Upper lobe of left lung (tissue), 6 donors: ENCODE results near the gene PCBP3. TPM values are rescaled to one million over a fixed set of nuclear protein-coding genes. Genes with fewer than 3 reads are reported as not detected.

Experiments used
- ATAC-seq, 2 donors: fragments of 200-7000 bp; cut with Tn5 transposase; one replicate each; pipeline ENCODE4 v1.9.1; 2022; ENCODE audit warnings: mild to moderate bottlenecking in 2 of 2, moderate library complexity in 2 of 2; ENCODE audit not compliant: low FRiP score in 2 of 2
- DNase-seq, 2 donors: peaks; one replicate each; pipeline ENCODE4 v3.0.0-alpha.2; 2019 to 2020
- H3K27ac ChIP-seq, 4 donors: fragments of 200-600 bp; sonication (generic); one replicate each; pipeline ENCODE4 v1.5.1; 2016 to 2019
- H3K27me3 ChIP-seq, 4 donors: fragments of 200-600 bp; sonication (generic); one replicate each; pipeline ENCODE4 v1.5.1; 2017 to 2019
- H3K36me3 ChIP-seq, 4 donors: fragments of 200-600 bp; sonication (generic); one replicate each; pipeline ENCODE4 v1.5.1; 2016 to 2019
- H3K4me1 ChIP-seq, 4 donors: fragments of 200-600 bp; sonication (generic); one replicate each; pipeline ENCODE4 v1.5.1; 2018 to 2019
- H3K4me3 ChIP-seq, 4 donors: fragments of 200-600 bp; sonication (generic); one replicate each; pipeline ENCODE4 v1.5.1; 2017 to 2019; ENCODE audit warnings: mild to moderate bottlenecking in 2 of 4, moderate library complexity in 1 of 4
- H3K9me3 ChIP-seq, 4 donors: fragments of 200-600 bp; sonication (generic); one replicate each; pipeline ENCODE4 v1.5.1; 2018 to 2019
- EP300 ChIP-seq, 4 donors: sonication (generic); formaldehyde crosslinking; IDR thresholded peaks; one replicate each; pipeline ENCODE4 v1.5.1; 2017; ENCODE audit warnings: antibody characterized with exemption in 4 of 4, control low read depth in 2 of 4
- POLR2A ChIP-seq, 4 donors: fragments of 450-650 bp; IDR thresholded peaks; one replicate each; pipeline ENCODE4 v1.5.1; 2016 to 2017; ENCODE audit warnings: antibody characterized with exemption in 4 of 4, mild to moderate bottlenecking in 2 of 4
- POLR2AphosphoS5 ChIP-seq, 2 donors: sonication (generic); formaldehyde crosslinking; IDR thresholded peaks; one replicate each; pipeline ENCODE4 v1.5.1; 2017; ENCODE audit warnings: antibody characterized with exemption in 2 of 2
- WGBS, 2 donors: methylation state at CpG; one replicate each; pipeline ENCODE4 v1.1.5; 2017 to 2018; 5-methylcytosine and 5-hydroxymethylcytosine counted together
- total RNA-seq, 6 donors: library from RNA; depleted of rRNA in 4 of 6; stranded (reverse); fragments of >200 nt in 4 of 6; gene quantifications; one replicate each; pipeline versions ENCODE4 v1.1.0 to v1.2.1, GENCODE V29; 2016 to 2021
- TF ChIP-seq, protein P1 (sequence below), 6 experiments: fragments of 450-650 bp in 4 of 6; fragments of 200-600 bp in 2 of 6; sonication (generic) in 2 of 6; IDR thresholded peaks; one replicate each; pipeline ENCODE4 v1.5.1; 2016 to 2019; ENCODE audit warnings: antibody characterized with exemption in 6 of 6
- donor health status: DM: no; HTN: no; CAD: no; lungs with moderate emphysema.
- donor health status: DM: no; HTN: yes; CAD: no; lungs with severe emphysema.

The PCBP3 gene
- total RNA-seq, 6 donors from 2014 or later: 0.78 to 10.5 (median 3.3) TPM

- DNase-seq (no peak), ATAC-seq (no peak)
- Histone ChIP-seq H3K4me1 (no peaks in the 10 kb centered on the region), H3K27ac (no peak overlapping the region), H3K36me3 (no peaks in the 10 kb centered on the region), H3K9me3 (no peaks in the 10 kb centered on the region), H3K27me3 (no peaks in the 10 kb centered on the region), H3K4me3 (no peak overlapping the region)
- 72 to 87% methylated on average over 7 of the region's 7 CpGs for WGBS, 2 donors
- no peak for TF ChIP-seq POLR2A (IDR thresholded peaks at IDR 0.05)
- TF ChIP-seq POLR2AphosphoS5 (IDR thresholded peaks at IDR 0.05): no peak
- no peak for TF ChIP-seq EP300 (IDR thresholded peaks at IDR 0.05)
- TF ChIP-seq, protein P1, sequence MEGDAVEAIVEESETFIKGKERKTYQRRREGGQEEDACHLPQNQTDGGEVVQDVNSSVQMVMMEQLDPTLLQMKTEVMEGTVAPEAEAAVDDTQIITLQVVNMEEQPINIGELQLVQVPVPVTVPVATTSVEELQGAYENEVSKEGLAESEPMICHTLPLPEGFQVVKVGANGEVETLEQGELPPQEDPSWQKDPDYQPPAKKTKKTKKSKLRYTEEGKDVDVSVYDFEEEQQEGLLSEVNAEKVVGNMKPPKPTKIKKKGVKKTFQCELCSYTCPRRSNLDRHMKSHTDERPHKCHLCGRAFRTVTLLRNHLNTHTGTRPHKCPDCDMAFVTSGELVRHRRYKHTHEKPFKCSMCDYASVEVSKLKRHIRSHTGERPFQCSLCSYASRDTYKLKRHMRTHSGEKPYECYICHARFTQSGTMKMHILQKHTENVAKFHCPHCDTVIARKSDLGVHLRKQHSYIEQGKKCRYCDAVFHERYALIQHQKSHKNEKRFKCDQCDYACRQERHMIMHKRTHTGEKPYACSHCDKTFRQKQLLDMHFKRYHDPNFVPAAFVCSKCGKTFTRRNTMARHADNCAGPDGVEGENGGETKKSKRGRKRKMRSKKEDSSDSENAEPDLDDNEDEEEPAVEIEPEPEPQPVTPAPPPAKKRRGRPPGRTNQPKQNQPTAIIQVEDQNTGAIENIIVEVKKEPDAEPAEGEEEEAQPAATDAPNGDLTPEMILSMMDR (IDR thresholded peaks at IDR 0.05): no peak
These were observed 98.7 kb downstream of the PCBP3 start for GRCh38 chr21:45742247-45742646.

- 84 to 87% methylated on average over 6 to 7 of the region's 7 CpGs for WGBS, 2 donors
These were observed 101.7 kb downstream of the PCBP3 start for GRCh38 chr21:45745256-45745655.

DNA sequence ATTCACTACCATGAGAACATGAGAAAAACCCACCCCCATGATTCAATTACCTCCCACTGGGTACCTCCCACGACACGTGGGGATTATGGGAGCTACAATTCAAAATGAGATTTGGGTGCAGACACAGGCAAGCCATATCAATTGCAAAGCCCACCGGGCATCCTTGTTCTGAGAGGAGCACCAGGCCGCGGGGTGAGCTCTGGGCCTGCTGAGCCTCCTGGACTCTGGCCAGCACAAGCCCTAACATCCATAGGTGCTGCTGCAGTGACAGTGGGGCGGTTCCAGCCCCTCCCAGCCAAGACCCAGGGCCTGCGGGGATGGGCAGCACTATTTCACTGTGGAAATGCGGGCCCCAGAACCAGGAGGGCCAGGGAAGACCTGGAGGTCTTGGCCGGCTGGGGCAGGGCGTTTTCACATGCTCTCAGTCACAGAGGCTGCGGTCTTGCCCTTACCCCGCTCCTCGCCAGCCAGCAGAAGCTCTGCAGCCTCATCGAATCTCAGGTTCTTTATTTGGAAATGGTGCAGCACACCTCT, 103.8 kb downstream of the PCBP3 start:
- Histone ChIP-seq H3K9me3 (no peaks in the 10 kb centered on the region), H3K36me3 (no peaks in the 10 kb centered on the region), H3K27me3 (no peaks in the 10 kb centered on the region), H3K4me3 (no peak overlapping the region), H3K27ac (no peak overlapping the region), H3K4me1 (no peaks in the 10 kb centered on the region)
- DNase-seq (peak in 1 of 2 donors; percentile 41), ATAC-seq (no peak)
- 83 to 92% methylated on average over 2 to 14 of the region's 14 CpGs for WGBS, 2 donors
- TF ChIP-seq EP300 (IDR thresholded peaks at IDR 0.05) (no peak), POLR2A (IDR thresholded peaks at IDR 0.05) (no peak), POLR2AphosphoS5 (IDR thresholded peaks at IDR 0.05) (no peak)
- TF ChIP-seq, protein P1 (IDR thresholded peaks at IDR 0.05): no peak

More at GRCh38 chr21:45745256-45745655, 101.7 kb downstream of the PCBP3 start:
- TF ChIP-seq, protein P1 (IDR thresholded peaks at IDR 0.05): no peak
- TF ChIP-seq POLR2AphosphoS5 (IDR thresholded peaks at IDR 0.05) (no peak), POLR2A (IDR thresholded peaks at IDR 0.05) (no peak), EP300 (IDR thresholded peaks at IDR 0.05) (no peak)
- H3K4me3 ChIP-seq: no peak overlapping the region
- H3K9me3 ChIP-seq: no peaks in the 10 kb centered on the region
- DNase-seq (no peak), ATAC-seq (no peak)
- H3K27ac ChIP-seq: no peak overlapping the region
- no peaks in the 10 kb centered on the region for H3K36me3 ChIP-seq
- no peaks in the 10 kb centered on the region for H3K4me1 ChIP-seq
- no peaks in the 10 kb centered on the region for H3K27me3 ChIP-seq

- Histone ChIP-seq H3K4me3 (no peak overlapping the region), H3K27ac (no peak overlapping the region), H3K27me3 (no peaks in the 10 kb centered on the region), H3K36me3 (no peaks in the 10 kb centered on the region), H3K9me3 (no peaks in the 10 kb centered on the region), H3K4me1 (no peaks in the 10 kb centered on the region)
- no peak for ATAC-seq
- TF ChIP-seq, protein P1 (IDR thresholded peaks at IDR 0.05): no peak
- TF ChIP-seq POLR2A (IDR thresholded peaks at IDR 0.05): no peak
- no peak for TF ChIP-seq POLR2AphosphoS5 (IDR thresholded peaks at IDR 0.05)
- TF ChIP-seq EP300 (IDR thresholded peaks at IDR 0.05): no peak
- 63 to 71% methylated on average over 15 to 18 of the region's 18 CpGs for WGBS, 2 donors
- no peak for DNase-seq
These were observed 104.4 kb downstream of the PCBP3 start for GRCh38 chr21:45747802-45748445.

DNA sequence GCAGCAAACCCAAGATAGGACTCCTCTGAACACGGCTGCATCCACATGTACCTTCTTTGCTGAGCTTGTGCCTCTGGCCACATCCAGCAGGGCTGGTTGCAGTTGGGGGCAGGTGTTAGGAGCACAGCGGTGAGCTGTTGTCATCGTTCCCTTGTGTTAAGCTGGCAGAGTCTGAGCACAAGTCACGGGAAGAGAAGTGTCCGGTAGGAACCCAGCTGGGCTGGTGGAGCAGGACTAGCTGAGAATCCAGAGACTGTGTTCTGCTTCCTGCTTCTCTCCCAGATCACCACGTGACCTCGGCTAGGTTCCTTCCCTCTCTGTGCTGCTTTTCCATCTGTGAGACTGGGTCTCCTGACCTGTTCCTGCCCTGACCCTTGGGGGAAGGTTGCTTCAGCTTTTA, 105.1 kb downstream of the PCBP3 start:
- DNase-seq (no peak), ATAC-seq (no peak)
- no peak overlapping the region for H3K27ac ChIP-seq
- WGBS, 2 donors: 80 to 88% methylated on average over 6 to 7 of the region's 7 CpGs
- no peaks in the 10 kb centered on the region for H3K9me3 ChIP-seq
- no peaks in the 10 kb centered on the region for H3K36me3 ChIP-seq
- H3K27me3 ChIP-seq: no peaks in the 10 kb centered on the region
- TF ChIP-seq EP300 (IDR thresholded peaks at IDR 0.05): no peak
- no peak for TF ChIP-seq POLR2AphosphoS5 (IDR thresholded peaks at IDR 0.05)
- TF ChIP-seq, protein P1 (IDR thresholded peaks at IDR 0.05): no peak
- H3K4me1 ChIP-seq: no peaks in the 10 kb centered on the region
- no peak overlapping the region for H3K4me3 ChIP-seq
